HG03045 (cell line): ENCODE data around the gene CCR3.
"Not testable (repeated sequence)": the region's sequence is repeated elsewhere in the genome, so short reads cannot be mapped to it uniquely, and the experiment has no call there.

Experiments used
- ATAC-seq: cut with Tn5 transposase; IDR thresholded peaks from one replicate; pipeline ENCODE4 v1.9.1; 2021; ENCODE audit warnings: mild to moderate bottlenecking, moderate library complexity; ENCODE audit not compliant: unreplicated experiment

The CCR3 gene

DNA sequence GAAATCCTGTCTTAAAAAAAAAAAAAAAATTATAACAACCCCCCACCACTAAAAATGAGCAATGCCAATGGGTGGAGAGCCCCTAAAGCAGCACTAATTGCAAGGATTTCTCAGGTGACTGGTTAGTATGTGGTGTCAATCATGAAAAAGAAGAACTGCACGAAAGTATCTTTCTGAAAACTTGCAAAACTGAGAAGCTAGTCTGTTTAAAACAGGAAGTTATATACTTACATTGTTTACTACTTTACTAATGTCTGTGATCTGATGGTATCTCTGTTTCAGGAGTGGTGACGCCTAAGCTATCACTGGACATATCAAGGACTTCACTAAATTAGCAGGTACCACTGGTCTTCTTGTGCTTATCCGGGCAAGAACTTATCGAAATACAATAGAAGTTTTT, at the start of gene CCR3:
Gene CCR3 (plus strand): TSS at position 341 of the 400 bp plus-strand sequence. CDS start 22,699 bp downstream, outside the sequence.
- no peak for ATAC-seq

DNA sequence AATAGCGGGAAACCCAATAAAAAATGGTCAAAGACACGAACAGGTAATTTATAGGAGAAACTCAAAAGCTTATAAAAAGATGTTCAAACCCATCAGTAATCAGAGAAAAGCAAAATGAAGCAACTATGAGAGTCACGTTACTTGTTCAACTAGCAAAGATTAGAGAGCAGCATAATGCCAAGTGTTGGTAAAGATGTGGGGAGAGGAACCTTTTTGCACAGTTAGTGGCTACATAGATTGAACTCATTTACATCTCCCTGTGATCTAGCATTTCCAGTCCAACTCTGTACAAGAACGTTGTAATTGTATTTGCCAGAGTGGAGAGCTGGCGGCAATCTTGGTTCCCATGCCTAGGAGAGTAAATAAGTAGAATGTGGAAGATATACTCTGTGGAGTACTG, 49.3 kb upstream of the CCR3 start:
- no peak for ATAC-seq

DNA sequence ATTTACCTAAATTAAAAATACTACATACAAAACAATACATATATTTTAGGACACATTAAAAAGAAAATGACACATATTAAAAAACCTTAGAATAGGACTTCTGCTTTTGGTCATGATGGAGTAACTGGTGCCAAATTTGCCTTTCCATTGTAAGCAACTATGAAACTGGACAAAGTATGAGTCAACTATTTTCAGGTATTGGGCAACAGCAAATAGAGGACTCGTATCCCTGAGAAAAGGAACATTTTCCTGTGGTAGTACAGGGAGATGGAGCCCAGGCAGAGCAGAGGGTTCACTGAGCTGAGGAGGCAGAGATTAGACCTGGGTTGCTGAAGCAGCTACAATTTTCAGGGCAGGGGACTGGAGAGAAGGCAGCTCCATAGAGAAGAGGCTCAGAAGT, 48.8 kb upstream of the CCR3 start:
- ATAC-seq: no peak

DNA sequence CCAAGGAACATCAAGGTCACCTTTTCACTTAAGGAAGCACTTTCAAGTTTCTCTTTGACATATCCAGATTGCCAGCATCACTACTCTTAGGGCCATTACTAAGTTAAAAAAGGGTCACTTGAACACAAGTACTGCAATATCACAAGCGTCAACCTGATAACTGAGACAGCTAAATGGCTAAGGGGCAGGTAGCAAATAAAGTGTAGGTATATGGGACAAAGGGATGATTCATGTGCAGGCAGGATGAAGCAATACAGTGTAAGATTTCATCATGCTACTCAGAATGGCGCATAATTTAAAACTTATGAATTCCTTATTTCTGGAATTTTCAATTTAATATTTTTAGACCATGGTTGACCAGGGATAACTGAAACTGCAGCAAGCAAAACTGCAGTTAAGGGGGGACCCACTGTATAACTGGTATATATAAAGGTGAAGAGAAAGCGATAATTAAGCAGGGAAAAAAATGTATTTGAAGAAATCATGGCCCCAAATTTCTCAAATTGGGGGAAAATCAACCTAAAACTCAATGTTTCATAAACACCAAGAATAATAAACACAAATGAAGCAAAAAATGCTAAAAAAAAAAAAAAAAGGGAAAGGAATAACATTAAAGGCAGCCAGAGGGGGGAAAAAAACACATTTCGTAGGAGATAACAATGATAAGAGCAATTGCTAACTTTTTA, 47.2 kb upstream of the CCR3 start:
- ATAC-seq: no peak

DNA sequence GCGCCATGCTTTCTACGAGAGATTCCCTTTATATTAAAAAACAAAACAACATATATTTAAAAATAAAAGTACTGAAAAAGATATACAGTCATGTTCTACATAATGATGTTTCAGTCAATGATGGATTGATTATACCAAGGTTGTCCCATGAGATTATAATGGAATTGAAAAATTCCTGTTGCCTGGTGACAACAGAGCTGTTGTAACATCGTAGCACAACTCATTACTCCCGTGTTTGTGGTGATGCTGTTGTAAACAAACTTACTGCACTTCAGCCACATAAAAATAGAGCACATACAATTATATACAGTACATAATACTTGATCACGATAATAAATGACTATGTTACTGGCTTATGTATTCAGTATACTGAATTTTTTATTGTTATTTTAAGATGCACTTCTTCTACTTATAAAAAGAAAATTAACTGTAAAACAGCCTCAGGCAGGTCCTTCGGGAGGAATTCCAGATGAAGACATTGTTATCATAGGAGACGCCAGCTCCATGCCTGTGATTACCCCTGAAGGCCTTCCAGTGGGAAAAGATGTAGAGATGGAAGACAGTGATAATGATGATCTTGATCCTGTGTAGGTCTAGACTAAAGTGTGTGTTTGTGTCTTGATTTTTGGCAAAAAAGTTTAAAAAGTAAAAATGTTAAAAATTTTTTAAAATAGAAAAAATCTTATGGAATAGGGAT, 45.9 kb upstream of the CCR3 start:
- no peak for ATAC-seq

DNA sequence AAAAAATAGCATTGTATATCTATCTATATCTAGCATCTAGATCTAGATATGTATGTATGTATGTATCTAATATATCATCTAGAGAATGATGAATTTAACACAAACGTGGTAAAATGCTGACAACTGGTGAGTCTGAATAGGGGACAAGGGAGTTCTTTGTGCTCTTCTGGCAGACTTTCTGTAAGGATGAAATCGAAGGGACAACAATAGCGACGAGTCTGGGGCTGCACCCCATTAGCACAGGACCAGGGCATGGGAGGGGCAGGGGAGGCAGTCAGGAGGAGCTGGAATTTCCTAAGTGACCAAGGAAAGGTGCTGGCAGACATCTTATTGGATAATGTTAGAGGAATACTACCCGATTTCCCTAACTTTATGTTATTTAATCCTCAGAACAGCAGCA, 42.0 kb upstream of the CCR3 start:
- ATAC-seq: no peak

DNA sequence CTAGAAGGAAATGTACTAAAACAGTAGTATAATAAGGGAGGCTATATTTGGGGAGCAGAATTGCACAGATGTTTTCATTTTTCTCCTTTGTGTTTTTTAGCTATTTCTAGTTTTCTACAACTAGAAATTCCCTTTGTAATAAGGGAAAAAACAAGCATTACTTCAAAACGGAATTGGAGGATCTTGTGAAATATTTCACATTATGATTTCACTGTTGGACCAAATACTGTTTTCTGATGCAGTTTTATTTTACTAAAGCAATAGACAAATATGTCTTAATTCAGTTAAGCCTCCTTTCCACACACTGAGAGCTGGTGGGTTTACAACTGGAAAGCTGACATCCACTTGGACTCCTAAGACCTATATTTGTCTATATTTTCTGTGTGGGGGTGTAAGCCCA, 41.5 kb upstream of the CCR3 start:
- ATAC-seq: no peak

DNA sequence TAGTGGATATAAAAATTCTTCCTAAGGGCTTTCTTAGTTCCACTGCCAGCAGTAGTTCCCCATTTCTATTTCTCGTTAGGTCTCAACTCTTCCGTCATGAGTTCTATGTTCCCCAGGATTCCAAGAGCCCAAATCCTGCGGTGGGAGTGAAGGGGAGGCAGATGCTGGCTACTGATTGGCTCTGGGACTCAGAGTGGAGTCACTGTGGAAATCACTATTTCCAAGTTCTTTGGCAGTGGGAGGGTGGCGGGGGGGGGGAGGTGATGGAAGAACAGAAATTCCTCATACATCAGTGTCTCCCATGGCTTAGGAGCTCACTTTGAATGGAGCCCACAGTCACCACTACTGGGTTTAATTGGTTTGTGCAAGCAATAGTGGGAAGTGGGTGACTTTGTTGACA, 39.7 kb upstream of the CCR3 start:
- no peak for ATAC-seq

DNA sequence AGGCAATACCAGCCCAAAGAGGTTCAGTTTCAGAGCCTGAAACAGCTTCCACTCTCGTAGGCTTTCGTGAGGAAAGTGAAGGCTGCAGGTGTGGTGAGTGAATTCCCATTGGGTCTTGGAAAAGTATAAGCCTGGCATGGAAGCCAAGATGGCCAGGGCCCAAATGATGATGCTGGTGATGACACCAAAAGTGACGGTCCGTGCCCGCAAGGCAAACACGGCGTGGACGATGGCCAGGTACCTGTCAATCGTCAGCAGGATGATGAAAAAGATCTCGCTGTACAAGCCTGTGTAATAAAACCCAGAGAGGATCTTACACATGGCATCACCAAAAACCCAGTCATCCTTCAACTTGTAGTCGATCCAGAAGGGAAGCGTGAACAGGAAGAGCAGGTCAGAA, 38.6 kb upstream of the CCR3 start:
- ATAC-seq: no peak

DNA sequence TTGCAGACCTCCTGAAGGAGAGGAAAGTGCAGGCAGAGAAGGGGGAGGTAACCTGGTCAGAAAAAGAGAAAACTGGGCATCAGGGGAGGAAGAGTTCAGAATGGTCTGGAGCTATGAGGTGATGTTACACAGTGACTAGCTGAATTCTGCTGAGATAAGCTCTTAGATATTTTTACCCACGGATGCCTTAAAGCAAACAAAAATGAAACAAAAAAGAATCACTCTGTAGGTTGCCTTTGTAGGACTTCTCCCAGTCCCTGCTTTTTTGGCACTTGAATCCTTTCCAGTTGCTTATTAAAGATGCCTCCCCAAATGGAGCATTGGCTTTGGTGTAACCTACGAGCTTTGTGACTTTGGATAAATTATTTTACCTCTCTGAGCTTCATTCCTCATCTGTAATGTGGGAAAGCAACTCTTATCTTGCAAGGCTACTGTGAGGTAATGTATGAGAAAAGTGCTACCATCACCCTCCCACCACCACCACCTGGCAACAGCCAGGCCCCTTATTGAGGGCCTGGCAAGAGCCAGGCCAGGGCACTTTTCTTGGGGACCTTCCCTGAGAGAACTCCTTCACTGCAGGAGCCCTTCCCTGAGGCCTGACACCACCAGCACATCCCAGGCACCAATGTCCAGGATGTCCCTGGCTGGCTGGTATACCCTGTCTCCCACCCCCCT, 36.8 kb upstream of the CCR3 start:
- ATAC-seq: no peak

DNA sequence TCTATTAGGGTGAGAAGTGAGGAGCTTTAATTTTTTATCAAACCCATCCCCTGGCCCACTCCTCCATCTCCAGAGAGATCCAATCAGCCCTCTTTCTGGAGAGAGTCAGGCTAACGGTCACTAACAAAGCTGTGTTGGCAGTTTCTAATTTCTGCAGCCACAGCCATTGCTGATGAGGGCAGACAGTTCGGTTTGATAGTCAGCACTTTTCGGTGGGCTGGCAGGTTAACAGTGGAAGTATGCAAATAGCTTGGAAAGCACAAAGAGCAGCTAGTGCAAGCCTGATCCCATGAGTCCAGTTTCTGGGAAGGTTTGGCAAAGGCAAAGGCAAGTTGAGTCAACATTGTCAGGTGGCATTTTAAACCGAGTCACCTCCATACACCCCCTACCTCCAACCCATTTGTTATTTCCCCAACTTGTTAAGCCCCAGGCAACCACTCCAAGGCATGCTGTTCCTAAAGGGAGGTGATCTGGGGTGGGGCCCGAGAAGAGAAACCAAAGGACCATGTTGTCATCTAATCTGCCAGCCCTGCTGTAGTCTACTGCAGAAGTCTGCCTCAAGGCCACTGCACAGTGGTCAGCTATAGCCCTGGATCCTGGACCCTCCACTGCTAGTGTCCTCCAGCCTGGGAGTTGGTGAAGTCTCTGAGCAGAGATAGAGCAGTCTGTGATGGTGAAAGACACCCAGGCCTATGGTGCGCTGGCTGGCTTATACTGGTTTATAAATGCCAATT, 35.8 kb upstream of the CCR3 start:
- ATAC-seq: no peak

DNA sequence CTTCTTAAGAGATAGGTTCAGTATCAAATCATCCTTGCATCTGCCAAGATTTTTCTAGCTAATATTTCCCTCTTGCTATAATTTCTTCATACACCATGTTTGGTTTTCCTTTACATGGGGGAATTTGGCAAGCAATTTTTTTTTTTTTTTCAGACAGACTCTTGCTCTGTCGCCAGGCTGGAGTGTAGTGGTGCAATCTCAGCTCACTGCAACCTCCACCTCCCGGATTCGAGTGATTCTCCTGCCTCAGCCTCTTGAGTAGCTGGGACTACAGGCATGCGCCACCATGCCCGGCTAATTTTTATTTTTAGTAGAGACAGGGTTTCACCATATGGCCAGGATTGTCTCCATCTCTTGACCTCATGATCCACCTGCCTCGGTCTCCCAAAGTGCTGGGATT, 34.7 kb upstream of the CCR3 start:
- not testable (repeated sequence) for ATAC-seq

DNA sequence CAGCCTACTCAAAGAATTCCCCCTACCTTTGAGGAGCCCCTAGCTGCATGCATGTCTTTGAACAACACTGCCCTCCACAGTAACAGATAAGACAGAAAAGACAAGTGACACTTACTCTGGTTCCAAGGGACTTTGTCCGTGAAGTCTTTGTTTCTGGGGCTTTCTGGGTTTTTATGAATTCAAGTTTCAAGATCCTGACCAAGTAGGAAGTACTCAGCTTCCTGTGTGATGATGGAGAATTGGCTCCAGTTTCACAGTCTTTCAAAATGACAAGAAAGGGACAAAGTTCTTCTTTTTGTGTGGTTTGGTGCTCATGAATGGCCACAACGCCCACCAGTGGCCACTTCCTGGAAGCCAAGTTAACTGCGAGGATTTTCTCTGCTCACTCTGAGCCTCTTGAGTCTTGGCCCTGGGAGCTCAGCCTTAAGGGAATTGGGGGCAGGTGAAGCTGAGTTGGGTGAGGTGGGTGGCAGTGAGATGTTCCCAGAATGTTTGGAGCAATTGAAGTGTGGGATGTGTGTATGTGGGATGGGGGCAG, 34.0 kb upstream of the CCR3 start, which contains the start of gene CCR1:
Gene CCR1 (minus strand): TSS at position 147 of the 538 bp plus-strand sequence. CDS start 4,000 bp downstream, outside the sequence.
- ATAC-seq: no peak

DNA sequence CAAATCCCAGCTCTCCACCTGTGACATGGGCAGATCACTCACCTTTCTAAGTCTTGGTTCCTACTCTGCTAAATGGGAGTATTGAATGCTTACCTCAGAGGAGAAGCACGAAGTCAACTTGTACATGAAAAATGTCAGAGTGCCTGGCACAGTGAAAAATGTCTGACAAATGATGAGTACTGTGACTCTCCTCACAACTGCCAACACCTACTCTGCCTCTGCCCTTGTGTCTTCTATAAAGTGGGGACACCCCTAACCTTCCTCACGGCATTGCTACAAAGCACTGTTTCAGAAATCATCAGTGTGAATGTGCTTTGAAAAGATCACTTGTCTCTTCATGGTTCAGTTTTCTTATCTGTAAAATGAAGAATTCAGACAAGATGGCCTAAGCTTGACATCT, 33.2 kb upstream of the CCR3 start:
- ATAC-seq: no peak

DNA sequence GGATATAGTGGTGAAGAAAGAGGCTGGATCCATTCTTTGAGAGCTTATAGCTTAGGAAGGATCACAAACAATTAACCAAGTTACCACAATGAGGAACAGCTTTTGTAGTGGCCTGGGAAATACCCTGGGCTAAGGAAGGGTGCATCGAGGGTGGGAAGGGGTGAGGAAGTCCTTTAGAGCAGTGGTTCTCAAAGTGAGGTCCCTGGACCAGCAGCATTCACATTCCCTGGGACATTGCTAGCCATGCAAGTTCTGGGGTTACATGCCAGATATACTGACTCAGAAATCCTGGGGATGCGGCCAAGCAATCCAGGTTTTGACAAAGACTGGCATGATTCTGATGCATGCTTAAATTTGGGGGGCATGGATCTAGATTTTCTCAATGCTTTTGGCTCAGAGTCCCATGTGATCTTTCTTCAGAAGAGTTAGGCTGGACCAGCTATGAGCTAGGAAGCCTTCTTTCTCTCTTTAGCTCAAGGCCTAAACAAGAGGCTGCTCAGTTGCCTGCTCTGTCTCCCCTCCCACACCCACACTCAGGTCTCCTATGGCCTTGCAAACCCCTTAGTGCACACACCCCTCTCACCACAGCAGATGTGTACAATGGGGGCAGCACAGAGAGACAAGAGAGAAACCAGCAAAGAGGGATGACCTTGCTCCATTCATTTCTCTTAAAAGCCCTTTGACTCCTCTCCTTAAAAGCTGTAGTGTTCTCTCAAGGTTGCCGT, 32.4 kb upstream of the CCR3 start:
- no peak for ATAC-seq

DNA sequence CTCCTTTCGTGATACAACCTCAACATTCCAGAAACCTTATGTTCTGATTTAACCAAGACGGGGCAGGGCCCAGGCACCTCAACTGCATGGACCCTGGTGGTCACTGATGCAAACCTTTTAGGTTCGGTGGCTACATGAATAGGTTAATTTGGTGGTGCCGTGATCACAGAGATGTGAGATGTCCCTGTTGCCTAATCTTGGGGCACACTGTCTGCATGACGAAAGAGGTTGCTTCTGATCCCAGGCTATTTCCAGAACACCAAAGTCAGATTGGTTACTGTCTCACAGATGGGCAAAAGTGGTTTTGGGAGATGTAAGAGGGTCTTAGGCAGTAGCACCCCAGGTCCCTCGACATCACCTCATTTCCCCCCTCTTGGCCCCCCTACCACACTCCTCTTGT, 30.2 kb upstream of the CCR3 start:
- no peak for ATAC-seq

DNA sequence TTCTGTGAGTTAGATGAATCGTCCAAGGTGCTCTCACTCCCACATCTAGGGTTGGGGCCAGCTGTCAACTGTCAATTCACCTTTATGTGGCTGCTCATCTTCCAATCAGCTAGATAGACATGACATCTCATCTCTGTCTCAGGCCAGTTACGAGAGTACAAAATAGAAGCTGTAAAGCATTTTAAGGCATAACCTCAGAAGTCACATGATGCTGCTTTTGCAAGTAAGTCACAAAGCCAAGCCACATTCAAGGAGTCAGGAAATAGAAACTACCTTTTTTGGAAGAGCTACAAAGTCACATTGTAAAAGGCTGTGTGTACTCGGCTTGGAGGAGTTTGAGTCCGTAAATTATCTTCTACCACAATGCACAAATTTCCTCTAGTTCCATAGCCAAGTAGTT, 29.1 kb upstream of the CCR3 start:
- ATAC-seq: no peak

DNA sequence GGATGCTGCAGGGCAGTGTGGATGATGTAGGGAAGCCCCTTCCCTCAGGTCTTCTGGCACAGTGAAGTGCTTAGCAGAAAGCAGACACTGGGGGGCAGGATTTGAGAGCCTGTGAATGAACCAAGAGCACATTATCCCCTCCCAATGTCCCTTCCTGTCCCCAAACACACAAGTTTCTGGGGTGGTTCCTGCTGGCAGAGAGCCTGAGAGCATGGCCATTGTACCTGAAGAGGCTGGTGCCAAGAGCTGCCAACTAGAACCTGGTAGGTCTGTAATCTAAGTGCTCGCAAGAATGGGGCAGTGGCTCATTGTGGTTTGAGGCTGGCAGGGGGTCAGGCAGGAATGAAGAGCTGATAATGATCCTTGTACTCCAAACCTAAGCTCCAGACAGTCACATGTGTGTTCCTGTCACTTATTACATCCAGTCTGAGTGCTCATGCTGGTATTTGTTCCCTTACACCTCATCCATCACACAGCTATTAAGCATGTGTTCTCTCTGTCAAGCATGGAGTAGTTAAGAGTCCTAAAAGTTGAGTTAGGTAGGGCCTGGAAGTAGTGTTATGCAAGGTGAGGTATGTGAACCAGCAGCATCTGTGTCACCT, 27.4 kb upstream of the CCR3 start:
- ATAC-seq: no peak

DNA sequence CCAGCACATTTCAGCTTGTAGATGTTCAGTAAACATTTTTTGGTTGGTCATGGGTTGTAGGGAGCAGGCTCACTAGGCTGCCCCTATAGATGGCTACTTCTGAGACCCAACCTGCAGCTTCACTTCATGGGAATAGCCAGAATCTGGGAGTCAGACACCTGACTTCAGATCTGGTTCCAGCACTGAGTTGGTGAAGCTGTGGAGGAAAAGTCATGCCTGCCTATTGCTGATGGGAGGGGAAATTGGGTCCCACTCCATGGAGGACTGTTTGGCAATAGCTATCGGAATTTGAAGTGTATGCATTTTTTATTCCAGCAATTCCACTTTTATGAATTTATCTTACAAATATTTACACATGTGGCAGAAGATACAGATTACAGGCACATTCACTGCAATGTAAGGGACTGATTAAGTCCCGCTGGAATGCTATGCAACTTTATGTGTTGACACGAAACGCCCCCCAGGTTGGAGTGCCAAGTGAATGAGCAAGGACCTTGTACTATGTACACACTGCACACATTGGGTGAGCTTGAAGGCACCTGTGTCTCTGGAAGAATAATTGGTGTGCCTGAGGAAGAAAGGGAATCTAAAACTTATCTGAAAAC, 26.3 kb upstream of the CCR3 start:
- ATAC-seq: no peak
